ENCODE measurements around the gene TCAIM. TPM values are rescaled to one million over a fixed set of nuclear protein-coding genes. Genes with fewer than 3 reads are reported as not detected.

TCAIM gene
- total and polyA plus RNA-seq, 9 of the 15 experiments (the other 6 are each of a cell fraction or from before 2014, with no cell fraction given) = 19.7 to 53.3 (median 36.9) TPM

- peak; percentile 94 for TF ChIP-seq ZBTB43 (CRISPR knock-in tag; IDR thresholded peaks at IDR 0.05)
- peak; percentile 96 for TF ChIP-seq CXXC5 (CRISPR knock-in tag; IDR thresholded peaks at IDR 0.05)
- peak; percentile 84 for TF ChIP-seq TAF9B (IDR thresholded peaks at IDR 0.05; ENCODE audit: partially characterized antibody)
- TF ChIP-seq HMGXB4 (CRISPR knock-in tag; IDR thresholded peaks at IDR 0.05) = peak; percentile 89; the same call in 1 of the 2 replicates
- TF ChIP-seq HLTF (IDR thresholded peaks at IDR 0.05) = peak; percentile 25; the same call in 1 of the 2 replicates
- peak; percentile 65 for TF ChIP-seq MAFK (IDR thresholded peaks at IDR 0.05; ENCODE audit: low read length)
- peak; percentile 99 for TF ChIP-seq ATF6 (CRISPR knock-in tag; IDR thresholded peaks at IDR 0.05)
- no peak for TF ChIP-seq SNIP1 (IDR thresholded peaks at IDR 0.05; ENCODE audit: low read depth)
- TF ChIP-seq PHF8 (IDR thresholded peaks at IDR 0.05; ENCODE audit: borderline replicate concordance, low read length) = peak; percentile 93
- peak; percentile 89 for TF ChIP-seq BHLHE40 (IDR thresholded peaks at IDR 0.05; ENCODE audit: low read length)
- TF ChIP-seq GMEB1 (CRISPR knock-in tag; IDR thresholded peaks at IDR 0.05) = peak; percentile 79
- peak; percentile 54; the same call in 1 of the 2 replicates for TF ChIP-seq DPF2 (IDR thresholded peaks at IDR 0.05)
- peak; percentile 95 for TF ChIP-seq MYC (IDR thresholded peaks at IDR 0.05; ENCODE audit: low read depth, low read length)
- peak; percentile 82; the same call in 1 of the 2 replicates for TF ChIP-seq MYC (CRISPR knock-in tag; IDR thresholded peaks at IDR 0.05; ENCODE audit: borderline replicate concordance, low read depth)
- no peak for TF ChIP-seq ZC3H8 (IDR thresholded peaks at IDR 0.05)
- peak; percentile 73; the same call in 1 of the 2 replicates for TF ChIP-seq SMAD3 (CRISPR knock-in tag; conservative IDR thresholded peaks at IDR 0.05)
- peak in 1 of 2 experiments; percentile 70; a peak in 2 of 4 replicates for TF ChIP-seq SRF (CRISPR knock-in tag; IDR thresholded peaks at IDR 0.05)
These were observed at the start of gene TCAIM (continued) for GRCh38 chr3:44338010-44338827.

Measured in K562 (cell line).